Upper lobe of left lung (tissue), 4 donors: Measurements from ENCODE around the gene PGS1.

Experiments used
- POLR2A ChIP-seq, 4 donors: fragments of 450-650 bp; IDR thresholded peaks; one replicate each; pipeline ENCODE4 v1.5.1; 2016 to 2017; ENCODE audit warnings: antibody characterized with exemption in 4 of 4, mild to moderate bottlenecking in 2 of 4
- TF ChIP-seq, protein P1 (sequence below), 6 experiments: fragments of 450-650 bp in 4 of 6; fragments of 200-600 bp in 2 of 6; sonication (generic) in 2 of 6; IDR thresholded peaks; one replicate each; pipeline ENCODE4 v1.5.1; 2016 to 2019; ENCODE audit warnings: antibody characterized with exemption in 6 of 6

DNA sequence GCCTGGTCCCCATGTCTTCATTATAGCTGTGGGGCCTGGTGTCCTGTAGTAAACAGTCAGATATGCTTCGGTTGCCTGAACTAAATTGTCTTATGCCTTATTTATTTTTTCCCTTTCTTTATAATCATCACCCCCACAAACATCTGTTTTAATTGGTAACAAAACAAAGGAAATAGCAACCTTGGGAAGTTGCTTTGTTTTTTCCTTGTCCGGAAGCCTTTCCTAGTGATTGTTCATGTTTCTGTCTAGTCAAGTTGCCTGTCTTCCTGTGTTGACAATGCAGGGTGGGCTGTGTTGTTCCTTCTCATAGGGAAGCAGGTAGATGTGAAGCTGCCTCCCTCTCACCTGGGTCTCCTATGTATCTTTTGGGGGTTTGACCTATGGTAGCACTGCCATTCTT, 16.7 kb downstream of the PGS1 start:
- TF ChIP-seq, protein P1, sequence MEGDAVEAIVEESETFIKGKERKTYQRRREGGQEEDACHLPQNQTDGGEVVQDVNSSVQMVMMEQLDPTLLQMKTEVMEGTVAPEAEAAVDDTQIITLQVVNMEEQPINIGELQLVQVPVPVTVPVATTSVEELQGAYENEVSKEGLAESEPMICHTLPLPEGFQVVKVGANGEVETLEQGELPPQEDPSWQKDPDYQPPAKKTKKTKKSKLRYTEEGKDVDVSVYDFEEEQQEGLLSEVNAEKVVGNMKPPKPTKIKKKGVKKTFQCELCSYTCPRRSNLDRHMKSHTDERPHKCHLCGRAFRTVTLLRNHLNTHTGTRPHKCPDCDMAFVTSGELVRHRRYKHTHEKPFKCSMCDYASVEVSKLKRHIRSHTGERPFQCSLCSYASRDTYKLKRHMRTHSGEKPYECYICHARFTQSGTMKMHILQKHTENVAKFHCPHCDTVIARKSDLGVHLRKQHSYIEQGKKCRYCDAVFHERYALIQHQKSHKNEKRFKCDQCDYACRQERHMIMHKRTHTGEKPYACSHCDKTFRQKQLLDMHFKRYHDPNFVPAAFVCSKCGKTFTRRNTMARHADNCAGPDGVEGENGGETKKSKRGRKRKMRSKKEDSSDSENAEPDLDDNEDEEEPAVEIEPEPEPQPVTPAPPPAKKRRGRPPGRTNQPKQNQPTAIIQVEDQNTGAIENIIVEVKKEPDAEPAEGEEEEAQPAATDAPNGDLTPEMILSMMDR (IDR thresholded peaks at IDR 0.05), result no peak
- no peak for TF ChIP-seq POLR2A (IDR thresholded peaks at IDR 0.05)
